HepG2 (cell line): ENCODE results near the gene PREP. TPM values are rescaled to one million over a fixed set of nuclear protein-coding genes. Genes with fewer than 3 reads are reported as not detected.

ENCODE experiments used
- ATAC-seq: fragments of 200-7000 bp; cut with Tn5 transposase; 3 replicates; pipeline ENCODE4 v1.9.1; 2020; ENCODE audit warnings: mild to moderate bottlenecking, moderate library complexity
- BruUV-seq: library from RNA; stranded (reverse); fragments of 400-500 nt; replicated peaks from 2 replicates; lab custom pipeline; 2021; lab: Mats Ljungman, UMichigan
- CTCF ChIA-PET: fragments of 300-600 bp; formaldehyde crosslinking; extraction: SDS; loops from one replicate; lab custom pipeline; 2021; ENCODE audit warnings: low total read pairs, inconsistent platforms, low intra/inter-chr PET ratio; lab: Yijun Ruan, JAX
- POLR2A ChIA-PET: fragments of 350-600 bp; sonication (Branson Sonifier 250); formaldehyde crosslinking; loops from one replicate; lab custom pipeline; 2020; ENCODE audit warnings: antibody characterized with exemption, inconsistent platforms; lab: Yijun Ruan, JAX
- DNase-seq: peaks from one replicate; pipeline ENCODE4 v3.0.0-alpha.2; 2015; ENCODE audit warnings: low spot score
- FAIRE-seq: peaks from 3 replicates; lab custom pipeline; 2011; peaks lifted over from hg19 to GRCh38; lab: Jason Lieb, UNC
- H2AFZ ChIP-seq: one replicate; pipeline ENCODE4 v1.6.1; 2011; ENCODE audit warnings: low read length, inconsistent platforms
- H3K27ac ChIP-seq: fragments of 300-600 bp; 3 replicates; pipeline ENCODE4 v1.8.0; 2011; ENCODE audit warnings: mixed run types, mild to moderate bottlenecking, mixed read lengths, low read length, inconsistent platforms; ENCODE audit not compliant: insufficient read depth; ENCODE audit errors: extremely low read length
- H3K27me3 ChIP-seq, 2 experiments: fragments of 200-600 bp in 1 of 2; 2 replicates in 1 of 2; 3 replicates in 1 of 2; pipeline versions ENCODE4 v1.6.0 to v1.8.0; 2011; ENCODE audit warnings: low read length in 2 of 2, mild to moderate bottlenecking in 2 of 2, moderate library complexity in 2 of 2, inconsistent platforms in 1 of 2; ENCODE audit not compliant: insufficient read depth in 2 of 2, control insufficient read depth in 1 of 2
- H3K36me3 ChIP-seq, 2 experiments: fragments of 200-600 bp in 1 of 2; replicated peaks in 1 of 2; 2 replicates in 1 of 2; 3 replicates in 1 of 2; pipeline versions ENCODE4 v1.5.1 to v1.8.0; 2011; ENCODE audit warnings: low read length in 2 of 2, inconsistent platforms in 1 of 2; ENCODE audit not compliant: insufficient read depth in 2 of 2, control insufficient read depth in 1 of 2
- H3K4me1 ChIP-seq: 2 replicates; pipeline ENCODE4 v1.5.1; 2012; ENCODE audit warnings: low read length, inconsistent platforms; ENCODE audit not compliant: insufficient read depth
- H3K4me2 ChIP-seq: 2 replicates; pipeline ENCODE4 v1.6.0; 2011; ENCODE audit warnings: low read depth, low read length, inconsistent platforms
- H3K4me3 ChIP-seq, 3 experiments: fragments of 200-600 bp in 1 of 3; sonication (generic), shearing (Covaris generic) in 1 of 3; replicated peaks in 1 of 3; 2 replicates each; pipeline ENCODE4 v1.5.1; 2011 to 2016; ENCODE audit warnings: low read length in 3 of 3, inconsistent platforms in 2 of 3, low read depth in 2 of 3, mild to moderate bottlenecking in 2 of 3, control low read depth in 1 of 3, mixed read lengths in 1 of 3; ENCODE audit not compliant: insufficient read depth in 1 of 3
- H3K79me2 ChIP-seq: one replicate; pipeline ENCODE4 v1.6.1; 2011; ENCODE audit warnings: low read length, inconsistent platforms; ENCODE audit not compliant: insufficient read depth
- H3K9ac ChIP-seq: 2 replicates; pipeline ENCODE4 v1.6.0; 2011; ENCODE audit warnings: mild to moderate bottlenecking, low read depth, low read length, inconsistent platforms; ENCODE audit not compliant: insufficient read depth
- H3K9me3 ChIP-seq: 2 replicates; pipeline ENCODE4 v1.5.1; 2012; ENCODE audit warnings: mild to moderate bottlenecking, low read length
- H4K20me1 ChIP-seq: 2 replicates; pipeline ENCODE4 v1.6.0; 2011; ENCODE audit warnings: inconsistent platforms, mild to moderate bottlenecking, low read length, moderate library complexity; ENCODE audit not compliant: insufficient read depth
- ATAD3A ChIP-seq: sonication (generic); formaldehyde crosslinking; IDR thresholded peaks from 2 replicates; pipeline ENCODE4 v1.4.0; 2020; ENCODE audit warnings: missing genetic modification reagents
- ATM ChIP-seq: fragments of 450-650 bp; IDR thresholded peaks from 2 replicates; pipeline ENCODE4 v1.7.1; 2017; ENCODE audit warnings: mild to moderate bottlenecking, borderline replicate concordance
- ATRX ChIP-seq: sonication (generic); formaldehyde crosslinking; IDR thresholded peaks from 2 replicates; pipeline ENCODE4 v1.4.0; 2020; ENCODE audit warnings: missing genetic modification reagents, borderline replicate concordance
- DDIT3 ChIP-seq: sonication (generic); formaldehyde crosslinking; IDR thresholded peaks from 2 replicates; pipeline ENCODE4 v1.4.0; 2020; ENCODE audit warnings: mild to moderate bottlenecking, missing genetic modification reagents
- E2F5 ChIP-seq: sonication (generic); formaldehyde crosslinking; conservative IDR thresholded peaks from 2 replicates; pipeline ENCODE4 v1.4.0; 2020; ENCODE audit warnings: missing genetic modification reagents
- HBP1 ChIP-seq: IDR thresholded peaks from 2 replicates; pipeline ENCODE4 v1.6.1; 2016; ENCODE audit warnings: low read depth, control low read depth
- PPARG ChIP-seq: conservative IDR thresholded peaks from 2 replicates; pipeline ENCODE4 v1.6.1; 2016; ENCODE audit warnings: missing biosample characterization, missing genetic modification reagents
- SATB2 ChIP-seq: sonication (generic); formaldehyde crosslinking; IDR thresholded peaks from 2 replicates; pipeline ENCODE4 v1.5.0; 2020; ENCODE audit warnings: missing genetic modification reagents
- SSRP1 ChIP-seq: IDR thresholded peaks from 2 replicates; pipeline ENCODE4 v1.6.1; 2016; ENCODE audit warnings: control low read depth
- YEATS4 ChIP-seq: sonication (generic); formaldehyde crosslinking; IDR thresholded peaks from 2 replicates; pipeline ENCODE4 v1.4.0; 2020; ENCODE audit warnings: missing genetic modification reagents, borderline replicate concordance
- ZNF235 ChIP-seq: sonication (generic); formaldehyde crosslinking; IDR thresholded peaks from 2 replicates; pipeline ENCODE4 v1.8.1; 2023; ENCODE audit warnings: mild to moderate bottlenecking, missing genetic modification reagents, borderline replicate concordance
- ZNF484 ChIP-seq: sonication (generic); formaldehyde crosslinking; IDR thresholded peaks from 2 replicates; pipeline ENCODE4 v1.5.1; 2020; ENCODE audit warnings: mild to moderate bottlenecking, low read depth, missing genetic modification reagents, borderline replicate concordance
- ZNF510 ChIP-seq: sonication (generic); formaldehyde crosslinking; IDR thresholded peaks from 2 replicates; pipeline ENCODE4 v1.4.0; 2020; ENCODE audit warnings: low read depth, mild to moderate bottlenecking, missing genetic modification reagents
- ZNF574 ChIP-seq: sonication (generic); formaldehyde crosslinking; IDR thresholded peaks from 2 replicates; pipeline ENCODE4 v1.4.0; 2020; ENCODE audit warnings: missing genetic modification reagents
- ZNF670 ChIP-seq: sonication (generic); formaldehyde crosslinking; IDR thresholded peaks from 2 replicates; pipeline ENCODE4 v1.8.0; 2022; ENCODE audit warnings: mild to moderate bottlenecking, missing genetic modification reagents, borderline replicate concordance
- ZNF691 ChIP-seq: sonication (generic); formaldehyde crosslinking; IDR thresholded peaks from 2 replicates; pipeline ENCODE4 v1.4.0; 2020; ENCODE audit warnings: missing genetic modification reagents, low read depth, mild to moderate bottlenecking, borderline replicate concordance
- WGBS: methylation state at CpG from one replicate; pipeline ENCODE4 v1.1.6; 2017; ENCODE audit warnings: low lambda C conversion rate; 5-methylcytosine and 5-hydroxymethylcytosine counted together
- in situ Hi-C: cut with HindIII; loops from 2 replicates; pipeline ENCODE4 v1.10.0; 2017; ENCODE audit warnings: low pct_unique_long_range_greater_than_20kb; ENCODE audit not compliant: extremely low pct_ligation_motif_present
- intact Hi-C: fragments of 100-400 bp; cut with micrococcal nuclease; formaldehyde crosslinking; loops from one replicate; pipeline ENCODE4 v1.10.0; 2022; ENCODE audit not compliant: unreplicated experiment
- polyA plus RNA-seq, 8 experiments: library from polyadenylated mRNA; depleted of rRNA in 3 of 8; stranded (reverse) in 7 of 8; unstranded in 1 of 8; fragments of >200 nt; fragmentation: Illumina TruSeq in 4 of 8; extraction: Trizol in 4 of 8; gene quantifications; 2 replicates each; pipeline versions ENCODE4 v1.2.1 to v1.2.3, GENCODE V29; 2011 to 2016; ENCODE audit warnings: low read depth in 4 of 8, missing spikeins in 1 of 8, mixed read lengths in 1 of 8; ENCODE audit not compliant: insufficient read depth in 1 of 8
- total RNA-seq, 5 experiments: library from RNA; depleted of rRNA; stranded (reverse); fragments of >200 nt; fragmentation: Illumina TruSeq; extraction: Trizol; gene quantifications; 2 replicates each; pipeline ENCODE4 v1.2.3, GENCODE V29; 2016; ENCODE audit warnings: low read depth in 1 of 5

Gene PREP
- total and polyA plus RNA-seq, 2 of the 13 experiments (the other 11 are each of a cell fraction or from before 2014, with no cell fraction given), result 12.6 to 15.9 TPM

GRCh38 chr6:105302617-105303128 lies 100.2 kb downstream of the PREP start:
- ATAC-seq (no peak), FAIRE-seq (no peak), DNase-seq (no peak)
- no peaks in the 10 kb centered on the region for H3K9me3 ChIP-seq
- H3K4me2 ChIP-seq, result no peak overlapping the region
- BruUV-seq, result no TSS peak
- H3K27ac ChIP-seq, result no peak overlapping the region
- no peaks in the 10 kb centered on the region for H4K20me1 ChIP-seq
- in situ Hi-C loops, result no loop called here
- ChIA-PET CTCF (no interaction called here), POLR2A (no interaction called here)
- H3K4me3 ChIP-seq, result no peak overlapping the region
- no peak overlapping the region for H2AFZ ChIP-seq
- H3K9ac ChIP-seq, result no peak overlapping the region
- H3K79me2 ChIP-seq, result no peaks in the 10 kb centered on the region
- no peaks in the 10 kb centered on the region for H3K4me1 ChIP-seq
- 96% methylated on average over 12 of the region's 16 CpGs for WGBS
- H3K27me3 ChIP-seq, result no peaks in the 10 kb centered on the region; a peak in 1 of 5 replicates
- intact Hi-C loops, result no loop called here
- peaks cover 0 to 21% of the 10 kb centered on the region in 2 experiments; a peak in 2 of 5 replicates for H3K36me3 ChIP-seq
- no peak for TF ChIP-seq ZNF574
- TF ChIP-seq HBP1 (CRISPR knock-in tag), result no peak
- TF ChIP-seq ZNF510, result no peak
- no peak for TF ChIP-seq DDIT3 (CRISPR knock-in tag)
- TF ChIP-seq ATRX, result no peak
- TF ChIP-seq ATAD3A (CRISPR knock-in tag), result no peak
- TF ChIP-seq SSRP1 (CRISPR knock-in tag), result no peak
- no peak for TF ChIP-seq YEATS4
- no peak for TF ChIP-seq ZNF484 (CRISPR knock-in tag)
- TF ChIP-seq PPARG (CRISPR knock-in tag), result no peak
- no peak for TF ChIP-seq ATM
- TF ChIP-seq ZNF670, result no peak
- TF ChIP-seq SATB2 (CRISPR knock-in tag), result no peak
- no peak for TF ChIP-seq ZNF235
- no peak for TF ChIP-seq ZNF691
- no peak for TF ChIP-seq E2F5
